GM21619 (cell line): ENCODE measurements around the gene SGPL1.
"Not testable (repeated sequence)": the region's sequence is repeated elsewhere in the genome, so short reads cannot be mapped to it uniquely, and the experiment has no call there.

Experiments
- ATAC-seq: cut with Tn5 transposase; IDR thresholded peaks from one replicate; pipeline ENCODE4 v1.9.1; 2021; ENCODE audit not compliant: unreplicated experiment

SGPL1 gene

GRCh38 chr10:70815504-70816219, at the start of gene SGPL1:
Gene SGPL1 (plus strand): TSS chr10:70815948. CDS start chr10:70816854, 906 bp downstream.
- ATAC-seq, result peak; percentile 87

GRCh38 chr10:70768026-70768685, 47.6 kb upstream of the SGPL1 start:
- ATAC-seq, result not testable (repeated sequence)

GRCh38 chr10:70769121-70769520, 46.6 kb upstream of the SGPL1 start:
- ATAC-seq, result no peak

- ATAC-seq, result no peak
These were observed 45.7 kb upstream of the SGPL1 start for GRCh38 chr10:70770001-70770400.

- not testable (repeated sequence) for ATAC-seq
These were observed 45.2 kb upstream of the SGPL1 start for GRCh38 chr10:70770516-70770915.

DNA sequence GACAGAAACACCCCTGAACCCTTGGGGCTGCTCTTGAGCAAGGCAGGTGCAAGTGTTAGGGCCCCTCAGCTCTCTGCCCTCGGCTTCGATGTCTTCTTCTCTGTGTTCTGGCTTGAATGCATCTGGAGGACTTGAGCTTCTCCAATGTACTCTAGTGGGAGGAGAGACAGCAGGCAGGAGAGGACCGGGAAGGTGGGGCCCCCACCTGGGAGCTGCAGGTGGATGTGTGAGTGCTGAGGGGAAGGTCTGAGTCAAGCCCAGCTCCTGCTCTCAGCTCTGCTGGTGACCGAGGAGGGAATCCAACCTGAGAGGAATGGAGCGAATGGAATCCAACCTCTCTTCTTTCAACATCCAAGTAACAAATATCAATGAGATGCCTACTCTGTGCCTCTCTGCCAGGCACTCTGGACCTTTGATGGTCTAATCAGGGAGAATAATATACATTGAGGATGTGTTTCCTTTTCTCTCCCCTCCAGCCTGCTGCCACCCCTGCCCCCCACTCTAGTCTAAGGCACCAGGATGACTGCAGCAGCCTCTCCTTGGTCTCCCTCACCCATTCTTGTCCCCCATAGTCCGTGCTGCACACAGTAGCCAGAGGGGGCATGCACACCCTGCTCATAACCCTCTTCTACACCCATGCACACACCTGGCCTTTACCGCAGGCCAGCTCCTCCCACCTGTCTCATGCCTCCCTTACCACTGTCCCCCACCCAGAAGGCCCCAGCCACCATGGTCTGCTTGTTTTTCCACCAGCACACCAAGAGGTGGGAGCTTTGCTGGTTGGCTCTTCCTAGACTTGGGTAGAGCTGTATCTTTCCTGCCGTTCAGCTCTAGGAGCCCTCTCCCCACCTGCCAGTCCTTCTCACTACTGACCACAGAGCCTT, 44.2 kb upstream of the SGPL1 start:
- no peak for ATAC-seq

DNA sequence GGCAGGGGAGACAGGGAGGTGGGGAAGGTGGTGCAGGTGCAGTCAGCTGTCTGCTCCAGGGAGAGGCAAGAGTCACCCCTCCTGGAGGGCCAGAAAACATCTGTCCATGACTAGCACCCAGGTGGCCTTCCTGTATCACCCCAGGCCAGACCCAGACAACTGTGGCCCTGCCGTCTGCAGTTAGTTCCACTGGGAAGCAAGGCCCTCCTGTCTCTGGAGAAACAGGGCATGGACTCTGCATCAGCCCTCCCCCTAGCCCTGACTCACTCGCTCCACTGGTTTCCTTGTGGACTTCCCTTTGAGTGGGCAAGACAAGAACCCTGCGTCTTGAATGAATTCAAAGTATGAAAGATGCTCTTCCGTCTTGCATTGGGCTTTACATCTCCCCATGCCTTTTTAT, 43.1 kb upstream of the SGPL1 start:
- ATAC-seq, result no peak

DNA sequence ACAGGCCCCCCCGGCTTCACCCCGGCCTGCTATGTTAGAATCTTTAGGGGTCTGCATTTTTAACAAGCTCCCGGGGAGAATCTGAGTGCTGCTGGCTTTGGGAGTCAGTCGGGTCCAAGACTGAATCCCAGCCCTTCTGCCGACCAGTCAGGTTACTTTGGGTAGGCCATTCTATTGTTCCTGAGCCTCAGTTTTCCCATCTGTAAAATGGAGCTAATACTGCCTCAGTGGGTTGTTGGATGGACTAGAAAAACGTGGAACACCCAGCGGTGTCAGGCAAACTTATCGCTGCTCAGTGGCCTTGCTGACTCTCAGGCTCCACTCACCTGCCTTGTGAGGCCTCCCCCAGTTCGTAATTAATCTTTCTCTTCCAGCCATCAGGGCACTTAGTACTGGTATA, 42.3 kb upstream of the SGPL1 start:
- ATAC-seq, result no peak

DNA sequence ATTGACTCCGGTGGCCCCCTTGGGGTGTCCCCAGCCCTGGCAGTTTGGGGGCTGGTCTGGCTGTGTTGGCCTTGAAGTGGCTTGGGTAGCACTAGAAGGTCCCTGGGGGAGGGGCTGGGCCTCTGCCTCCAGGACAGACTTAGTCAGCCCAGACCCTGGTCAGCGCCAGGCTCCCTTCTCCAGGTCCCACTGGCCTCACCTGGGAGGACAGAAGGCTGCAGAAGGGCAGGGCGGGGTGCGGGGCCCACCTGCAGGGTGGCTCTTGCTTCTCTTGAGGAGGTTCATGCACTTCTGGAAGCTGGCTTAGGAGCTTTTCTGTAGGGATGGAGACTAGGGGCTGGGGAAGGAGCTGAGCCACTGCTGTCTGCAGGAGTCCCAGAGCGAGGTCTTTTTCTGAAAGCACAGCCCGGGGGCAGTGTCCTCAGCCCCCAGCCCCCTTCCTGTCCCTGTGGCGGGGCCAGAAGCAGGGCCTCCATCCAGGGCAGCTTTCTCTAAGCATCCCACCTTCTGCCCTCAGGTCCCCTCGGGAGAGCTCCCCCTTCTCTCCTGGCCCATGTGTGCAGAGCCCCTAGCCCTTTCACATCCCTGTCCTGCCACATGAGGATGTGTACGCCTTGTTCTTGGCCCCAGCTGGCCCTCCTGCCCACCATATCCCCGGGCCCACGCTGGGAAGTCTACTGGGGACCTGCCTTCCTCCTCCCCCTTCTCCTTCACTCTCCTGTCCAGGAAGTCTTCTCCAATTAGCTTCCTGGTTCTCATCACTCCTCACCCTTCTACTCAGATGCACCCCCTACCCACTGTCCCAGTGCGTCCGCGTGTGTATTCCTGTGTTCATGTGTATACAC, 41.6 kb upstream of the SGPL1 start:
- no peak for ATAC-seq

DNA sequence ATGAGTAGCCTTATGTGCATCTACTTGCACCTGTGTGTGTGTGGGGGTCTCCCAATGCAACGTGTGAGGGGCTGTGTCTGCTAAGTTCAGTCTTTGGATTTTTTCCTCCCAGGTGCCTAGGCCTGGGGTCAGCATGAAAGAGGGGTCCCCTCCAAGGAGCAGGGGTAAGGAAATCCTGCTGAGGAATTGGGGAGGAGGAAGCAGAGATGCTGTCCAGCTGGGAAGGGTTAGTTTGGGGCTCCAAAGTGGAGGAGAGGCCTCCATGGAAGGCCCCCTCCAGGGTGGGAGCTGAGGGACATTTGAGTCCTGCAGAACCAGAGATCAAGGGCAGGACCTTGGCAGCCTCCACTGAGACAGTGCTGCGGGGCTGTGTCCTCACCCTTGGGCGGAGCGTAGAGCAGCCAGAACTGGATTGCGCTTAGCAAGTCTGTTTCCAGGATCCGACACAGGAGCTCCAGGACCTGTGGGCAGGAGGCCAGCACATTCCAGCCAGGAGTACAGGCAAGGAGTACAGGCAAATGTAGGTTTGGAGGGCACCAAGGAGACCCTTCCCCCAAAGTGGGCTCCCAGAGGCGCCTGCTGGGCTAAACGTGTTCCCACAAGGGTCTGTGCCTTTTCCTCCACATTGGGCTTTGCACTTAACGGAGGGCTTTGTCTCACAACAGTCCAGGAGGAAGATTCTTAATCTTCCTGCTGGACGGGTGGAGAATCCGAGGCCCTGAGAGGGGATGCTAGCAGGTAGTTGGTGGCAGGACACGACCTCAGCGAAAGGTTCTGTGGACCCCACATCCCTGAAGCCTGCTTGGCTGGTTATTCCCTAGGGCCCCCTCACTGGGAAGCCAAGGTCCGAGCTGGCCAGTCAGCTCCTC, 40.7 kb upstream of the SGPL1 start:
- no peak for ATAC-seq

DNA sequence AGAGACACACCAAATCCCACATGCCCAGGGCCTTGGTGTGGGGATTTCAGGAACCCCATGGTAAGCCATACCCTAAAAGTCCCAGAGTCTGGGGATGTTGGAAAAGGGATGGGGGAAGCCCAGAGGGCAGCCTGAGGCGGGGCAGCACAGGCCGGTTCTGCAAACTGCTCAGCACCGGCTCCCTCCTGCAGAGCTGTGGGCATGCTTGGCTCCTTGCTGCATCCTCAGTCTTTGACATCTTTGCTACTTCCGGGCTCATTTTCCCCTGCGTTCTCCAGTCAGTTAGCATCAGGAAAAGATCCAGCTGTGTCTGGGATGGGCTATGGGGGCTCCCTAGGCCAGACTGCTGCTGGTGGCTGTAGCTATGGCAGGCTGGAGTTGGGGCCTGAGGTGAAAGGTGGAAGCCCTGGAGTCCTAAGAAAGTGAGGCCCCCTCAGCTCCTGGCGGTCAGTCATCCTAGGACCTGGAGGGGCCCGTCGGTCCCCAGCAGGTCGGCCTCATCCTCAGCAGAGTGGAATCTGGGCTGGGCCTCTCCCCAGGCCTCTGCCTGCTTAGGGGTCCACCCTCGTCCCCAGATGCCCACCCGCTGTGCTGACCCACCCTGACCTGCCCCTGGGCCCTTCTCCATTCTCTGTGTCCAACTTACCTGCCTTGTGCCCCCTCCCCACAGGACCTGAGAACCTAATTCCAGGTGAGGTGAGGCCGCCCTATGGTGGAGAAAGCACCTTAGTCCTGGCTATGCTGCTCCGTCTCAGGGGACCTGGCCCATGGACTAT, 39.9 kb upstream of the SGPL1 start:
- ATAC-seq, result no peak

- ATAC-seq, result no peak
These were observed 39.2 kb upstream of the SGPL1 start for GRCh38 chr10:70776455-70777005.

GRCh38 chr10:70777063-70777875, 38.5 kb upstream of the SGPL1 start:
- ATAC-seq, result no peak

- no peak for ATAC-seq
These were observed 37.4 kb upstream of the SGPL1 start for GRCh38 chr10:70778267-70778924.

DNA sequence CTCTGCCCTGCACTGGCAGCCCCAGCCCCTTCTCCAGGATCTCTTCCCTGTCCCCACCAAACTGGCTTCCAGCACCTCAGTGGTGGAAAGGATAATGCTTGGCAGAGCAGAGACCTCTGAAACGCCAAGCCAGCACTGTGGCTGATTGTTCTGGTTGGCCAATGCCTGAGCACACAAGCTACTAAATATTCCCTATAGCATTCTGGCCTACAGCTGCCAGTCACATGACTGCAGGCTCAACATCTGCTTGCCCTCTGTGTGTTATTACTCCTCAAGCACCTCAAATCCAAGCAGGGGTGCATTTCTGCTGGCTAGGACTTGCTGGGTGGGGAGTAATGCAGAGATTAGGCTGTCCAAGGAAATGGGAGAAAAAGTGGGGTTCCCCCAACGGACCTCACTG, 36.7 kb upstream of the SGPL1 start:
- ATAC-seq, result no peak

DNA sequence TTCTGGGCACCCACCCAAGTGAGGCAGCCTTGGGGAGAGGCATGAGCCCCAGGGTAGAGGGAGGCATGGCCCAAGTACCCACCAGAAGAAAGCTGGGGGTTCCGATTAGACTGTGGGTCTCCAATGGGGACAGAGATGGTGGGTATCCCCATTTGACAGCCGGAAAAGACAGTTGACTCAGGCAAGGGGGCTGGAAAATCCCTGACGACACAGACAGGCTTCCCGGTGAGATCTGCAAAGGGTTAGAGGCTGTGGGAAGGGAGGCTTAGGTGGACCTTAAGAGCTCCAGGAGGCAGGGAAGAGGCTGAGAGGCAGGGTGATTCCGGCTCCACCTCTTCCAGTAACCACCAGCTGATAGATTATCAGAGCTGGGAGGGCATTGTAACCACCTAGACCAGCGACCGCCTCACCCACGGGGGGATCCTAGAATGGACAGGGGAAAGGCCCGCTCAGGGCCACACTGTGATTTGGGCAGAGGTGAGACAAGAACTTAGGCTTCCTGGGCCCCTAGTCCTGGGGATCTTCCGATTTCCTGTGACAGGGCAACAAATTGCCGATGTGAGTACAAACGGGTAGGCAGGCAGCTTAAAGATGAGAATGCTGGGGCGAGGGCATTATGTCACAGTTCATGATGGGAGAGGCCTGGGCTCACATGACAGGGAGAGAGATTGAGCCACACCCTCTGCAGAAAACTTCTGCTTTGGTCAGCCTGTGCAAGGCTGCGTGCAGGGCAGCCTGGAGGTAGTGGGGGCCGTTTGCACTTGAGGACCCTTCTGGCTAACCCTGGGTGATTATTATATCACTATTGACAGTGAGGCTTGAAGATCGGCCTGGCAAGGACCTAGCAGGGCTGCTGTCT, 36.0 kb upstream of the SGPL1 start:
- ATAC-seq, result no peak

- no peak for ATAC-seq
These were observed 35.4 kb upstream of the SGPL1 start for GRCh38 chr10:70780370-70780760.
